ENCODE results near the gene TUBA4B.
"Not testable (repeated sequence)": the region's sequence is repeated elsewhere in the genome, so short reads cannot be mapped to it uniquely, and the experiment has no call there.

TUBA4B gene

GRCh38 chr2:219248845-219249202 is 4.2 kb upstream of the TUBA4B start:
- DNase-seq = no peak

DNA sequence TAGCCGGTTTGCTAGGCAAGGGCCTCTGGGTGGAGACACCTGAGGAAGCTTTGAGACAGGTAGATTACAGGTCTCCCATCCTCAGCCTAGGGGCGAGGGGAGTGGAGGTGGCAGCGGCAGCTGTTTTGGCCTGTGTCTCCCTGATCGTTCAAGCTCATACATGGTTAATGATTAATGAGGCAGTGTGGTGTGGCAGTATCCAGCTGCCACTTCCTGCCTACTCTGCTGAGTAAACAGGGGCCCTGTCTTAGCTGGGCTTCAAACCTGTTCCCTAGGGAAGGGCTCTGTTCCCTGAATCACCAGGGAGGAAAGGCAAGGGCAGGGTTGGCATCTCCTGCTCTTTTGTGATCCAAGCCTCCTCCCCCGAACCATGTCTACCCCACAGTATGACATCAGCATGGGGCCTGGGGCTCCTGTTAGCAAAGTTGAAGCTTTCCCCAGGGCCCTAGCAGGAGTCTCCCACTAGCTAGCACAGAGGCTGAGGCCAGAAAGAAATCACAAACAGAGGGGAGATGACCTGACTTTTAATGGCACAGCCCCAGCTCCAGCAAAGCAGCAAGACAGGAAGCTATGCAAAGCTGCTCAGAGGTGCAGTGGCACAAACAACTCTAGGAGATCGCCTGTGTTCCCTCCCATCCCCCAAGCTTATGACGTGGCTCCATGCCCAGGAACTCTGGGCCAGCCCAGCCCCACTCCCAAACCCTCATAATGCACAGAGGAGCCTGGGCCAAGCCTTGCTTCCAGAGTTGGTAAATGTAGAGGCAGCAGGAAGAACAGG is 3.7 kb upstream of the TUBA4B start:
- DNase-seq = peak; percentile 77

DNA sequence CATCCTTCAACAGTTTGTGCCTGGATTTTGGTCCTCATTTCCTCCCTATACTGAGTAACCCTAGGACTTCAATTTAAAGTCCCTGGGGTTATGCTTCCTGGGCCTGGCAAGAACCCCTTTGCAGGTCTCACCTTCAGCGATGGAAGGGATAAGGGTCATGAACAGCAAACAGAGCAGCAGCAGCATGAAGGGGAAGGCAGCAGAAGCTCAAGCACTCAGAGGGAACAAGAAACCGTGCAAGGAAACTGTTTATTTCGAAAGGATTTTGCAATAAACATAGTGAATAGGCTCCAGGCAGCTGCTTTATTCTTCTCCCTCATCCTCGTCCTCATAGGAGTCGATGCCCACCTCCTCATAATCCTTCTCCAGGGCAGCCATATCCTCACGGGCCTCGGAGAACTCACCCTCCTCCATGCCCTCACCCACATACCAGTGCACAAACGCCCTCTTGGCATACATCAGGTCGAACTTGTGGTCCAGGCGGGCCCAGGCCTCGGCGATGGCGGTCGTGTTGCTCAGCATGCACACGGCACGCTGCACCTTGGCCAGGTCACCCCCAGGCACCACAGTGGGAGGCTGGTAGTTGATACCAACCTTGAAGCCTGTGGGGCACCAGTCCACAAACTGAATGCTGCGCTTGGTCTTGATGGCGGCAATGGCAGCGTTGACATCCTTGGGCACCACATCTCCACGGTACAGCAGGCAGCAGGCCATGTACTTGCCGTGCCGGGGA is 2.8 kb upstream of the TUBA4B start:
- no peak for DNase-seq

GRCh38 chr2:219251656-219252055 is 1.4 kb upstream of the TUBA4B start:
- no peak for DNase-seq

- DNase-seq = no peak
Measured at GRCh38 chr2:219252084-219252483, 959 bp upstream of the TUBA4B start.

GRCh38 chr2:219252570-219252899 is 508 bp upstream of the TUBA4B start:
- DNase-seq = no peak

GRCh38 chr2:219253753-219254589 is 928 bp downstream of the TUBA4B start, which contains the start of gene TUBA4A:
Gene TUBA4A (minus strand): TSS chr2:219253918. CDS start chr2:219253858, 60 bp downstream.
- DNase-seq = peak; percentile 65

DNA sequence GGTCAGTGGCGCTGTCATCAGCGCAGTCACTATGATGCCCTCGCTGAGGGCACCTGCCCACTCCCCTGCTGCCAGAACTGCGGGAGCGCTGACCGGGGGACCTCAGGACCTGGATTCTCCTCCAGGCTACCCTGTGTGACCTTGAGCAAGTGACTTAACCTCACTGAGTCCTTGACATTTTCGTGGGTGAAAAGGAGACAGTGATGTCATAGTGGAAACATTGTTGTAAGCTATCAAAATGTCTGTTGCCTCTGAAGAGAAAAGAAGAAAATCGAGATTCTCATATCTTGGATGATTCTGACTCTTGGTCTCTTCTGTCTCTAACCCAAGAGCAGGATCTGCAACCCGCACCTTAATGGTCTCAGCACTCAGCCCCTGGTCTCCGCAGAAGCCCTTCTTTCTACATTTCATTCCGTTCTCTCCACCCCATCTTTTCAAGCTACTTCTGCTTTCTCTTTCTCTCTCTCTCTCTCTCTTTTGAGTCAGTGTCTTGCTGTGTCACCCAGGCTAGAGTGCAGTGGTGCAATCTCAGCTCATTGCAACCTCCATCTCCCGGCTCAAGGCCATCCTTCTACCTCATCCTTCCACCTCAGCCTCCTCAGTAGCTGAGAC is 1.7 kb downstream of the TUBA4B start:
- no peak for DNase-seq

GRCh38 chr2:219258942-219259341 is 5.9 kb downstream of the TUBA4B start:
- DNase-seq = not testable (repeated sequence)

DNA sequence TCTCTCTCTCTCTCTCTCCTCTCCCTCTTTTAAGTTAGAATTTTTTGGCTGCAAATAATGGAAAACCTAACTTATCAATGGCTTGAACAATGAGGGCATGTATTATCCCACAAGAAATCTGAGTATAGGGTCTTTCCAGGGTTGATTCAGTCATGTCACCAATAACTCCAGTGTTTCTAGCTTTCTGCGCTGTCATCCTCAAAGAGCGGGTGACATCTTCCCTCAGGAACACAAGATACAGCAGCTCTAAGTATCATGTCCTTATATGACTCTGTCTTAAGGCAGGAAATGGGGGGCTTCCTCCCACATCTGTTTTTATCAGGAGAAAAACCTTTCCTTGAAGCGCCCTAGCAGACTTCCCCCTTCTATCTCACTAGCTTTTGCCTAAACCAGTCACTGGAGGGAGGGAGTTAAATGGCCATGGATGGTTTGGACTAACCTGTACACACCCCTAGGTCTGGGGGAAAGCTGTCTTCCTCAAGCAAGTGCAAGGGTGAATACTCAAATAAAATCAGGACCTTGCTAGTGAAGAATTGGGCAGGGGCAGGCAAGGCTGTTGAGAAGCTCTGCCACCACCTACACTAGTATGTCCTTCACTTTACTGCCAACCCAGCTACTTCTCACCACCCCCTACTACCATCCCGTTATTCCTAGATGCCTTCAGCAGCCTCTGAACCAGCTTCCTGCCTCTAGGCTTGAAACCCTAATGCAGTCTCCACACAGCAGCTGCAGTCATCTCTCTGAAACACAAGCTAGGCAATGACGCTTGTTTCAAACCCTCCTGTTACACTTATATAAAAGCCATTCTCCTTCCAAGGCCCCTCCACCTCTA is 8.2 kb downstream of the TUBA4B start:
- no peak for DNase-seq

- no peak for DNase-seq
Measured at GRCh38 chr2:219266232-219266631, 13.2 kb downstream of the TUBA4B start.

DNA sequence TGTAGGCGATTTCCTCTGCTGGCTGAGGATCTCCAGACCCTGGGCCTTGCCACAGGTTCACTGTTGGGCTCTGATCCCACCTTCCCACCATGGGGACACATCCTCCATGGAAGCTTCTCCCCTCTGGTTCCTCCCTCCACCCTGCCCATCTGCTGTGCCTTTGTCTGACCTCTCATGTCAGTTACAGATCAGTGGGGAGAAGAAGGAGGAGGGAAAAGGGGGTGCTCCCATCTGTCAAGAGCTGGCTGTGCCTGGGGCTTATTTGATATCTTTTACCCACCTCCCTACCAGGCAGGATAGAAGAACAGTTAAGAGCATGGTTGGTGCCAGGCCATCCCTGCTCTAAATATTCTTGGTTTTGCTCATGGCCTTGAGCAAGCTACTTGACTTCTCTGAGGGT is 13.8 kb downstream of the TUBA4B start:
- no peak for DNase-seq

- no peak for DNase-seq
Measured at GRCh38 chr2:219268294-219268693, 15.3 kb downstream of the TUBA4B start.

DNA sequence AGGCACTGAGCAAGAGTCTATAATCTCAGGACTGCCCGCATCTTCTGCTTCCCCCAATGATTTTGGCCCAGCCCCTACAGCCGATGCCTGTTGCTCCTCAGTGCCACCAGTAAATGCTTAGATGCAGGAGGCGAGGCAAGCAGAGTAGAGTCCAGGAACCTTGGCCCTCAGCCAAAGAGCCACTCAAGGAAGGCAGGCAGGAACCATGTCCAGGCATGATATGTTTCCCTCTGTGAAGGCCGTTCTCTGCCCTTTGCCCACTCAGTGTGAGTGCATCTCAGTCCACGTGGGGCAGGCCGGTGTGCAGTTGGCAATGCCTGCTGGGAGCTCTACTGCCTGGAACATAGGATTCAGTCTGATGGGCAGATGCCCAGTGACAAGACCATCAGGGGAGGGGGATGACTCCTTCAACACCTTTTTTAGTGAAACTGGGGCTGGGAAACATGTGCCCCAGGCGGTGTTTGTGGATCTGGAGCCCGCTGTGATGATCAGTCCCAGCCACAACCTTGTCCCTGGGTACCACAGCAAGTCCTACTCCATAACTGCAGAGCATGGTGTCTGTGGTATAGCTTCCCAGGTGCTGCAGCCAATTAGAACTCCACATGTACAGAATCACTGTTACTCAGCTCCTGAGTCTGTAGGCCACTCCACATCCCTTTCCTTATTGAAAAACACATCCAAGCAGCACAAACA is 16.5 kb downstream of the TUBA4B start:
- DNase-seq = no peak

- no peak for DNase-seq
Measured at GRCh38 chr2:219270055-219270372, 17.0 kb downstream of the TUBA4B start.

GRCh38 chr2:219271021-219271420 is 18.0 kb downstream of the TUBA4B start:
- no peak for DNase-seq

DNA sequence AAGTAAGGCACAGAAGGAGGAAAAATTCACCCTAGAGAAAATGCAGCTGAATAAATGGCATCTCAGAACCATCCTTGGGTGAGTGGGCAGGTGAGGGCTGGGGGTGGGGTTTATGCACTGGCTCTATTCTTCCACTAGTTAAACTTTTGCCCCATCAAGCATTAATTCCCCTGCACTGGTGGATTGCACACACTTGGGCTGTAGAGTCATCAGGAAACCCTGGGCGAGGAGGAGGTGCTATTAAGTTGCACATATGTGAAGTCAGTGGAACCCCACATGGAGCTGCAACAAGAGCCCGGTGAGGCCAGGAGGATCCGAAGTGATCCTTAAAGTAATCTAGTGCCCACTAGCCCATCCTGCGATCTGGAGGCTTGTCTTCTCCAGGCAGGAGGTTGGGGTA is 19.3 kb downstream of the TUBA4B start:
- no peak for DNase-seq

GRCh38 chr2:219272995-219273394 is 20.0 kb downstream of the TUBA4B start:
- DNase-seq = no peak

DNA sequence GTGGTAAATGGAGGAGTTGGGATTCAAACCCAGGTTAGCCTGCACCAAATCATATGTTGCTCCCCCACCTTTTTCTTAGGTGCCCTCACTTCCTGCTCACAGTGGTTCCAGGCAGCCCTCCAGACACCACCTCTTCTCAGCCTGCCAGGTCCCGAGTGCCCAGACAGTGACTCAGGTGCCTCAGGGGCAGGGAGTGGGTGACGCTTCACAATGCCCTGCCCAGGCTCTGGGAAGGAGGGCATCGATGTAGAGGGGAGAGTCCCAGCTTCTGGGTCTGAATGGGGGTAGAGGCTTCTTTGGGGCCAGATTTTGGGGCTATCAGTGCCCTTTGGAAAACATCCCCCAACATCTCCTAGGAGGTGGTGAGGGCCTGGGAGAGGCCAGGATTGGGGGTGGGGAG is 20.9 kb downstream of the TUBA4B start:
- DNase-seq = no peak

- DNase-seq = no peak
Measured at GRCh38 chr2:219274361-219274921, 21.4 kb downstream of the TUBA4B start.

Data from right hindlimb (tissue), 1 donor.